Measurements from ENCODE around the gene ASCC3.

The ASCC3 gene

GRCh38 chr6:100906325-100906724, 25.2 kb upstream of the ASCC3 start:
- Histone ChIP-seq H3F3A (ENCODE audit: insufficient read depth, low read length) (no peaks in the 10 kb centered on the region), H3K27me3 (ENCODE audit: insufficient read depth, low read length) (no peaks in the 10 kb centered on the region), H3K9me3 (ENCODE audit: low read length) (no peaks in the 10 kb centered on the region), H3K9ac (ENCODE audit: low read length) (no peak overlapping the region), H3K4me2 (ENCODE audit: low read length) (no peak overlapping the region), H3K9me2 (ENCODE audit: low read depth, low read length) (no peaks in the 10 kb centered on the region), H2AFZ (ENCODE audit: low read length) (no peak overlapping the region), H3K36me3 (ENCODE audit: insufficient read depth, low read length) (no peaks in the 10 kb centered on the region), H3K79me2 (ENCODE audit: insufficient read depth, low read length) (no peaks in the 10 kb centered on the region), H3K4me1 (ENCODE audit: insufficient read depth, low read length, severe bottlenecking) (no peaks in the 10 kb centered on the region), H3K27ac (ENCODE audit: low read depth, low read length, poor library complexity, severe bottlenecking) (no peak overlapping the region), H4K20me1 (ENCODE audit: insufficient read depth, low read length) (no peaks in the 10 kb centered on the region), H3K4me3 (ENCODE audit: low read depth, low read length, poor library complexity, severe bottlenecking) (no peak overlapping the region)
- TF ChIP-seq EZH2 (IDR thresholded peaks at IDR 0.05; ENCODE audit: borderline replicate concordance, low read length): no peak
- no peak for TF ChIP-seq CTCF (IDR thresholded peaks at IDR 0.05; ENCODE audit: low read length)

- no peak overlapping the region for H3K27ac ChIP-seq (ENCODE audit: low read depth, low read length, poor library complexity, severe bottlenecking)
- H3K79me2 ChIP-seq (ENCODE audit: insufficient read depth, low read length): no peaks in the 10 kb centered on the region
- no peak overlapping the region for H3K4me2 ChIP-seq (ENCODE audit: low read length)
- no peak overlapping the region for H3K4me3 ChIP-seq (ENCODE audit: low read depth, low read length, poor library complexity, severe bottlenecking)
- H3K9me3 ChIP-seq (ENCODE audit: low read length): no peaks in the 10 kb centered on the region
- H3K9me2 ChIP-seq (ENCODE audit: low read depth, low read length): no peaks in the 10 kb centered on the region
- no peaks in the 10 kb centered on the region for H4K20me1 ChIP-seq (ENCODE audit: insufficient read depth, low read length)
- no peaks in the 10 kb centered on the region for H3F3A ChIP-seq (ENCODE audit: insufficient read depth, low read length)
- H3K9ac ChIP-seq (ENCODE audit: low read length): no peak overlapping the region
- H3K27me3 ChIP-seq (ENCODE audit: insufficient read depth, low read length): no peaks in the 10 kb centered on the region
- no peaks in the 10 kb centered on the region for H3K36me3 ChIP-seq (ENCODE audit: insufficient read depth, low read length)
- no peaks in the 10 kb centered on the region for H3K4me1 ChIP-seq (ENCODE audit: insufficient read depth, low read length, severe bottlenecking)
- H2AFZ ChIP-seq (ENCODE audit: low read length): no peak overlapping the region
- no peak for TF ChIP-seq EZH2 (IDR thresholded peaks at IDR 0.05; ENCODE audit: borderline replicate concordance, low read length)
- no peak for TF ChIP-seq CTCF (IDR thresholded peaks at IDR 0.05; ENCODE audit: low read length)
Observed at GRCh38 chr6:100905067-100905466, 23.9 kb upstream of the ASCC3 start.

GRCh38 chr6:100904316-100904715, 23.2 kb upstream of the ASCC3 start:
- Histone ChIP-seq H3K9ac (ENCODE audit: low read length) (no peak overlapping the region), H3K27me3 (ENCODE audit: insufficient read depth, low read length) (no peaks in the 10 kb centered on the region), H2AFZ (ENCODE audit: low read length) (no peak overlapping the region), H3F3A (ENCODE audit: insufficient read depth, low read length) (no peaks in the 10 kb centered on the region), H4K20me1 (ENCODE audit: insufficient read depth, low read length) (no peaks in the 10 kb centered on the region), H3K27ac (ENCODE audit: low read depth, low read length, poor library complexity, severe bottlenecking) (no peak overlapping the region), H3K4me2 (ENCODE audit: low read length) (no peak overlapping the region), H3K9me2 (ENCODE audit: low read depth, low read length) (no peaks in the 10 kb centered on the region), H3K9me3 (ENCODE audit: low read length) (no peaks in the 10 kb centered on the region), H3K36me3 (ENCODE audit: insufficient read depth, low read length) (no peaks in the 10 kb centered on the region), H3K4me1 (ENCODE audit: insufficient read depth, low read length, severe bottlenecking) (no peaks in the 10 kb centered on the region), H3K4me3 (ENCODE audit: low read depth, low read length, poor library complexity, severe bottlenecking) (no peak overlapping the region), H3K79me2 (ENCODE audit: insufficient read depth, low read length) (no peaks in the 10 kb centered on the region)
- TF ChIP-seq EZH2 (IDR thresholded peaks at IDR 0.05; ENCODE audit: borderline replicate concordance, low read length) (no peak), CTCF (IDR thresholded peaks at IDR 0.05; ENCODE audit: low read length) (no peak)

Measured in OCI-LY1 (cell line).